Central memory CD8-positive, alpha-beta T cell (primary cell): ENCODE measurements around the gene SPON2.

Experiments used
- ATAC-seq: fragments of 150-1000 bp; cut with Tn5 transposase; replicated peaks from 2 replicates; pipeline ENCODE4 v1.10.0; 2022; ENCODE audit warnings: mild to moderate bottlenecking, moderate FRiP score, moderate number of reproducible peaks; ENCODE audit not compliant: poor library complexity, severe bottlenecking; ENCODE audit errors: extremely low read depth
- DNase-seq, 2 donors: peaks; one replicate each; pipeline ENCODE4 v3.0.0; 2021; ENCODE audit warnings: low spot score in 2 of 2
- H3K27ac Mint-ChIP-seq: one replicate; pipeline ENCODE4 v1.8.0; 2022; ENCODE audit warnings: low read depth, mild to moderate bottlenecking, moderate library complexity, mixed read lengths
- H3K27me3 Mint-ChIP-seq: one replicate; pipeline ENCODE4 v1.8.0; 2022; ENCODE audit warnings: mixed read lengths
- H3K36me3 Mint-ChIP-seq: one replicate; pipeline ENCODE4 v1.8.0; 2022; ENCODE audit warnings: mild to moderate bottlenecking, moderate library complexity, mixed read lengths; ENCODE audit not compliant: insufficient read depth
- H3K4me1 Mint-ChIP-seq: one replicate; pipeline ENCODE4 v1.8.0; 2022; ENCODE audit warnings: mixed read lengths
- H3K4me3 Mint-ChIP-seq: one replicate; pipeline ENCODE4 v1.8.0; 2022; ENCODE audit warnings: mild to moderate bottlenecking, moderate library complexity, mixed read lengths
- H3K9me3 Mint-ChIP-seq: one replicate; pipeline ENCODE4 v1.8.0; 2022; ENCODE audit warnings: mixed read lengths

Gene SPON2

DNA sequence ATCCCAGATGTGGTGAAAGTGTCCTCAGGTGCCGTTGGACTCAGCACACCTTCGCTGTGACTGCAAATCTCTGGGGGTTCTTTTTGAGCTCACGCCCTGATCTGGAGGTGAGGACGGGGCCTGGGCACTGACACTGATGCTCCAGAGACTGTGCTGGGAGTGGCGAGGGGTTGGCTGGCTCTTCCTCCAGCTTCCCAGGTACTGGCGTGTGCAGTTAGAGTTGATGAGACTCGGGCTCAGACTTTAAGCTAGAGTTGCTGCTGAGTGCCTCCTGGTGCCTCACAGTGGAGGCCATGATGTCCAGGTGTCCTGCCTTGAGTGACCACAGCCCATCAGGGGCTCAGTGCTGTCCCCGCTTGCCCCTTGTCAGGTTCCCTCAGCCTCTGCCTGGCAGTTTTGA, 16.3 kb downstream of the SPON2 start:
- DNase-seq (no peak), ATAC-seq (no peak)
- Mint-ChIP-seq H3K4me1 (no peaks in the 10 kb centered on the region), H3K27me3 (peaks cover 30% of the 10 kb centered on the region), H3K27ac (no peak overlapping the region), H3K36me3 (peaks cover 5% of the 10 kb centered on the region), H3K9me3 (no peaks in the 10 kb centered on the region), H3K4me3 (no peak overlapping the region)

DNA sequence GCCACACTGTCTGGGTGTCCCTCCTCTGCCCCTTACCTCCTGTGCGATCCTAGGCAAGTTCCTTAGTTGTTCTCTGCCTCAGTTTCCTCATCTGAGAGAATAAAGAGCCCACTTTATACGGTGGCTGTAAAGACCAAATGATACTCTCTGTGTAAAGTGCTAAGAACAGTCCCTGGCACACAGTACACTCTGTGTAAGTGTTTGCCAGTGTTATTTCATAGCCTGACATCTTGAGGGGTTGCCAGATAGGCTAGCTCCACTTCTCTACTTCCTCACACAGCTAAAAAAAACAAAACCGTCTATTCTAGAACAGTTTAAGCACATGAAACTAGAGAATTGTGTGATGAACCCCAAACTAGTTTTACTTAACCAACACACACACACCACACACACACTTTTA, 17.1 kb downstream of the SPON2 start:
- ATAC-seq (no peak), DNase-seq (no peak)
- Mint-ChIP-seq H3K27me3 (peaks cover 30% of the 10 kb centered on the region), H3K9me3 (no peaks in the 10 kb centered on the region), H3K27ac (no peak overlapping the region), H3K36me3 (peaks cover 5% of the 10 kb centered on the region), H3K4me1 (no peaks in the 10 kb centered on the region), H3K4me3 (no peak overlapping the region)

DNA sequence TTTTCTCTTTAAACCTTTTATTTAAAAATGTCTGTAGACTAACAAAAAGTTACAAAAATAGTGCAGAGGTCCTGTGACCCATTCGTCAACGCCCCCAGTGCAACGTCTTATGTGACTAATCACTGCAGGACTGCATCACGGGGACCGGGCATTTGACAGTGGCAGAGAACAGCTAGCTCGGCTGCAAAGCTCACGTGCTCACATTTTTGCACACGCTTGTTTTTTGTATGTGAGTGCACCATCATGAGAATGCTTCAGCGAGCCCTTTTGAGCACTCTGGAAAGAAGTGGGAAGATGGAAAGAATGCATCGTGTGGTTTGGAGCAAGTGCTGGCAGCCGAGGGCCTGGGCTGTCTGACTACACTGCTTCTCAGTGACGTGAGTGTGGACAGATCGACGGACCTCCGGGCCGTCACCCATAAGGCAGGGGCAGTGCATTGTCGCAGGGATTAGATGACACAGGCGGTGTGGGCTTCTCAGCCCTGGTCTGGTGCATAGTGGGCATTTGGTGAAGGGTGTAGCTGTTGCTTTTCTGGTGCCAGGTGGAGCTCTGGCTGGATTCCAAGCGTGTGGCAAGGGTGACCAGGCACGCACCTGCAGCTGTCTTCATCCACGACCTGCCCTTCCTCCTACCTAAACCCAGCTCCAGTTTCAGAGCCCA, 17.7 kb downstream of the SPON2 start:
- H3K36me3 Mint-ChIP-seq, result peaks cover 6% of the 10 kb centered on the region
- H3K4me1 Mint-ChIP-seq, result no peaks in the 10 kb centered on the region
- DNase-seq (no peak), ATAC-seq (no peak)
- no peak overlapping the region for H3K4me3 Mint-ChIP-seq
- H3K27ac Mint-ChIP-seq, result no peak overlapping the region
- peaks cover 30% of the 10 kb centered on the region for H3K27me3 Mint-ChIP-seq
- no peaks in the 10 kb centered on the region for H3K9me3 Mint-ChIP-seq

DNA sequence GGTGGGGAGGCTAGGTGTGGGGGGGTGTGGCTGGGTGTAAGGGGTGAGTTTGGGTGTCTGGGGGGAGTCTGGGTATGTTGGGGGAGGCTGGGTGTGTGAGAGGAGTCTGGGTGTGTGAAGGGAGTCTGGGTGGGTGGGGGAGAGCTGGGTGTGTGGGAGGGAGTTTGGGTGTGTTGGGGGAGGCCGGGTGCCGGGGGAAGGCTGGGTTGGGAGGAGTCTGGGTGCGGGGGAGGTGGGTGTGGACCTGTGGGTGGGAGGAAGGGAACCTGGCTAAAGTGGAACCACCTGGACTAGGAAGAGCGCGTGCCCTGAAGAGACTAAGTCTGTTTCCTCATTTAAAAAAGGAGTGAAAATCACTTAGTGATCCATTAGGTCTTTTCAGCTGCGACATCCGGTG, 18.3 kb downstream of the SPON2 start:
- DNase-seq, result no peak
- Mint-ChIP-seq H3K4me3 (no peak overlapping the region), H3K9me3 (no peaks in the 10 kb centered on the region), H3K27me3 (peaks cover 30% of the 10 kb centered on the region), H3K4me1 (no peaks in the 10 kb centered on the region), H3K36me3 (peaks cover 7% of the 10 kb centered on the region), H3K27ac (no peak overlapping the region)
- no peak for ATAC-seq

DNA sequence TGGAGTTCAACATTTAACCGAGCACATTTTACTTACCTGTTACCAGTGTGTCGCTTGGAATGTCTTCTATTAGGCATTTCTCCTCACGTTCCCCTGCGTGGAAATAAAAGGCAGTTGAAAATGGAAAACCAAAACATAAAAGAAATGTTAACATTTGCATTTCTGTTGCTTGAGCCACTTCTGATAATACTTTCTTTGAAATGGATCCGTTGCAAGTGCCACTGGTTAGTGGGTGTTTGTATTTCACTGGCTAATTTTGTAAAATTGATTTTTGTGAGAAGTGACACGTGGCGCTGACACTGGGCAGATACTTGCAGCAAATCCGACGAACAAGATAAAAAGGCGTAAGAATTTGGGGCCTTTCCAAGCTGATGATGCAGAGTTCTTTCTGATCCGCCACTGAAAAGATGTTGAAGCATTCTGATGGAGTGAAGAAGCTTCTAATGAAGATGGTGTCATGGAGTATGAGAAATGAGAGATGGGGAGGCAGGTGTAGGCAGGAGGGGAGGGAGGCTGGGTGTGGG, 18.8 kb downstream of the SPON2 start:
- H3K27ac Mint-ChIP-seq, result no peak overlapping the region
- no peak for ATAC-seq
- H3K4me3 Mint-ChIP-seq, result no peak overlapping the region
- peaks cover 30% of the 10 kb centered on the region for H3K27me3 Mint-ChIP-seq
- H3K4me1 Mint-ChIP-seq, result no peaks in the 10 kb centered on the region
- H3K9me3 Mint-ChIP-seq, result no peaks in the 10 kb centered on the region
- DNase-seq, result no peak
- H3K36me3 Mint-ChIP-seq, result peaks cover 7% of the 10 kb centered on the region

DNA sequence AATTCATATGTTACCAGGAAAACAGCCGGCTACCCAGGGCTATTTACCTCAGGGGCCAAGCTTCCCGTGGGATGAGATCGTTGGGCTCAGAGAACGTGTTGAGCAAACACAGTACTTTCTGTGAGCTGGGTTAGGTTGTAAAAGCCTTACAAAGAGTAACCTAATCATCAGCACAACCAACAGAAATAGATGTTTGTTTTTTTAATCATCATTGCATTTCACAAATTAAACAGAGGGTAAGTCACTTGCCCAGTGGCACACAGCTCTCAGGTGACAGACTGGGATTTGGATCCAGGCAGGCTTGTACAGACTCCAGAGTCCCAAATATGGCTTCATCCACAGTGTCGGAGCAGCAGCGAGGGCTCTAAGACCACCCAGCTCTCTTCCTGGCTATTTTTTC, 20.1 kb downstream of the SPON2 start:
- ATAC-seq (no peak), DNase-seq (no peak)
- Mint-ChIP-seq H3K27ac (no peak overlapping the region), H3K27me3 (peaks cover 30% of the 10 kb centered on the region), H3K4me3 (no peak overlapping the region), H3K36me3 (peaks cover 4% of the 10 kb centered on the region), H3K4me1 (no peaks in the 10 kb centered on the region), H3K9me3 (no peaks in the 10 kb centered on the region)

DNA sequence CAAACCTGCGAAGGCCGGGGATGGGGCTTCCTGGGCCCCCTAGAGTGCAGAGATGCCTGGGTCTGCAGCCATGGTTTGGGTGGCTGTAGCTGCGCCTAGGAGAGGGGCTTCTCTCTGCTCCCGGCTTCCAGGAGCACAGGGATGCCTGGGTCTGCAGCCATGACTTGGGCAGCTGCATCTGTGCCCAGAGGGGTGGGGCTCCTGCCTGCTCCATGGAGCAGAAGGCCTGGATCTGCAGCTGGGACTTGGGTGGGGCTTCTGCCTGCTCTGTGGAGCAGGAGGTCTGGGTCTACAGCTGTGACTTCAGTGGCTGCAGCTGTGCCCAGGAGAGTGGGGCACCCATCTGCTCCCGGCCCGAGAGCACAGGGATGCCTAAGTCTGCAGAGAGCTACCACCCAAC, 20.8 kb downstream of the SPON2 start:
- no peak overlapping the region for H3K27ac Mint-ChIP-seq
- no peak for ATAC-seq
- H3K36me3 Mint-ChIP-seq, result peaks cover 4% of the 10 kb centered on the region
- no peaks in the 10 kb centered on the region for H3K4me1 Mint-ChIP-seq
- H3K9me3 Mint-ChIP-seq, result no peaks in the 10 kb centered on the region
- DNase-seq, result no peak
- no peak overlapping the region for H3K4me3 Mint-ChIP-seq
- H3K27me3 Mint-ChIP-seq, result peaks cover 30% of the 10 kb centered on the region

DNA sequence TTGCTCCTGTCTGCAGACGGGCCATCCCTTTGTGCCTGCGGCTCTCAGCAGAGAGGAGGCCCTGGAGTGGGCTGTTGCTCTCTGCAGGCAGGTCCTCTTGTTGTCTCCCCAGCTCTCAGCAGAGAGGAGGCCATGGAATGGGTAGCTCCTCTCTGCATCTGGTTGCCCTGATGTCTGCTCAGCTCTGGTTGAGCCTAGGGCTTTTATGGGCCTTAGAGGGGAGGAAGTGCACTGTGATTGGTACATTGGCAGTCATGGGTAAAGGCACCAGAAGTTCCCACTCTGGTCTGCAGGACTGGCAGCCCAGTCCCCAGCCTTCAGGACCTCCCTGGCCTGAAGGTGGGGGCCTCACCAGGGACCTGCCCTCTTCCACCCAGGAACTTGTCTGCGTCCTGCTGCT, 21.5 kb downstream of the SPON2 start:
- H3K36me3 Mint-ChIP-seq, result peaks cover 4% of the 10 kb centered on the region
- no peak overlapping the region for H3K27ac Mint-ChIP-seq
- no peak overlapping the region for H3K4me3 Mint-ChIP-seq
- no peaks in the 10 kb centered on the region for H3K4me1 Mint-ChIP-seq
- H3K27me3 Mint-ChIP-seq, result peaks cover 30% of the 10 kb centered on the region
- DNase-seq (no peak), ATAC-seq (no peak)
- no peaks in the 10 kb centered on the region for H3K9me3 Mint-ChIP-seq

DNA sequence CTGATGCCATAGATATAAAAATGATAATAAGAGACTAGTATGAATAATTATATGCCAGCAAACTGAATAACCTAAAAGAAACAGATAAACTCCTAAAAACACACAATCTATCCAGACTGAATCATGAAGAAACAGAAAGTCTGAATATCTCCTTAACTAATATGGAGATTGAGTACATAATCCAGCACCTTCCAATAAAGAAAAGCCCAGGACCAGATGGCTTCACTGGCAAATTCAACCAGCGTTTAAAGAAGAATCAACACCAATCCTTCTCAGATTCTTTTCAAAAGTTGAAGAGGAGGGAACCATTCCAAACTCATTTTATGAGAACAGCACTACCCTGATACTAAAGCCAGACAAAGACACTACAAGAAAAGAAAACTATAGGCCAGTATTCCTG, 32.5 kb downstream of the SPON2 start:
- no peak overlapping the region for H3K4me3 Mint-ChIP-seq
- no peak for ATAC-seq
- H3K27ac Mint-ChIP-seq, result no peak overlapping the region
- peaks cover 12% of the 10 kb centered on the region for H3K4me1 Mint-ChIP-seq
- DNase-seq, result no peak
- H3K36me3 Mint-ChIP-seq, result no peaks in the 10 kb centered on the region
- H3K9me3 Mint-ChIP-seq, result no peaks in the 10 kb centered on the region
- peaks cover 21% of the 10 kb centered on the region for H3K27me3 Mint-ChIP-seq

DNA sequence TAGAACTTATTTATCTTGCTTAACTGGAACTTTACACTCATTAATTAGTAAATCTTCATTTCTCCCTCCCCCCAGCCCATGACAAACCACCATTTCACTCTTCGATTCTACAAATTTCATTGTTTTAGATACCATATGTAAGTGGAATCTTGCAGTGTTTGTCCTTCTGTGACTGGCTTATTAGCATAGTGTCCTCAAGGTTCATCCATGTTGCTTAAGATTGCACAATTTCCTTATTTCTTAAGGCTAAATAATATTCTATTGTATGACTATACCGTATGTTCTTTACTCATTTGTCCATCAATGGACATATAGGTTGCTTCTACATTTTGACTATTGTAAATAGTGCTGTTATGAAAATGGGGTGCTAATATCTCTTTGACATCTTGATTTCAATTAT, 34.5 kb downstream of the SPON2 start:
- Mint-ChIP-seq H3K4me3 (peak overlapping the region; percentile 73), H3K4me1 (peaks cover 12% of the 10 kb centered on the region), H3K27ac (peak overlapping the region; percentile 71), H3K9me3 (no peaks in the 10 kb centered on the region), H3K27me3 (peaks cover 9% of the 10 kb centered on the region), H3K36me3 (no peaks in the 10 kb centered on the region)
- ATAC-seq, result no peak
- DNase-seq, result no peak

DNA sequence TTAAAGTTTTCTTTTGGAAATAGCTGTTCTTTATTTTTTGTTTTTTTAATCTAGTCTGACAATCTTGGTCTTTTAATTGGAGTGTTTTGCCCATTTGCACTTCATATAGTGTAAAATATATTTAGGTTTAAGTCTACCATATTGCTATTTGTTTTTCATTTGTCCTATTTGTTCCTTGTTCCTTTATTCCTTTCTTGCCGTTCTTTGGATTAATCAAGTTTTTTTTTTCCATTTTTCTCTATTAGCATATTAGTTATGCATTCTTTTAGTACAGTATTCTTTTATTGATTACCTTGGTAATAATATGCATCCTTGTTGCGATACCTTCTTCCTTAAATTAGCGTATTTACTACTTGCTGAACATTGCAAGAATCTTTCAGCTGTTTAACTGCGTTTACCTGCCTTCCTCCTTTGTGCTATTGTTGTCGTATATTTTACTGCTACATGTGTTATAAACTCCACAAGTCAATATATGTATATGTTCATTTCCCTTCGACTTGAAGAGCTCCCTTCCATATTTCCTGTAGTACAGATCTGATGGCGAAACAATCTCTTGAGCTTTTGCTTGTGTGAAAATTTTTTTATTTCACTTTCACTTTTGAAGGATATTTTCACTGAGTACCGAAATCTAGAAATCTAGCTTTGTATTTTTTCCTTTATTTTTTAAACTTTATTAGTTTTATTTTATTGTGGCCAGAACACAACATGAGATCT, 35.2 kb downstream of the SPON2 start:
- H3K4me1 Mint-ChIP-seq, result peaks cover 12% of the 10 kb centered on the region
- ATAC-seq, result peak; percentile 19
- H3K4me3 Mint-ChIP-seq, result peak overlapping the region; percentile 73
- DNase-seq, result no peak
- H3K27ac Mint-ChIP-seq, result peak overlapping the region; percentile 71
- no peaks in the 10 kb centered on the region for H3K36me3 Mint-ChIP-seq
- H3K9me3 Mint-ChIP-seq, result no peaks in the 10 kb centered on the region
- H3K27me3 Mint-ChIP-seq, result peaks cover 3% of the 10 kb centered on the region

DNA sequence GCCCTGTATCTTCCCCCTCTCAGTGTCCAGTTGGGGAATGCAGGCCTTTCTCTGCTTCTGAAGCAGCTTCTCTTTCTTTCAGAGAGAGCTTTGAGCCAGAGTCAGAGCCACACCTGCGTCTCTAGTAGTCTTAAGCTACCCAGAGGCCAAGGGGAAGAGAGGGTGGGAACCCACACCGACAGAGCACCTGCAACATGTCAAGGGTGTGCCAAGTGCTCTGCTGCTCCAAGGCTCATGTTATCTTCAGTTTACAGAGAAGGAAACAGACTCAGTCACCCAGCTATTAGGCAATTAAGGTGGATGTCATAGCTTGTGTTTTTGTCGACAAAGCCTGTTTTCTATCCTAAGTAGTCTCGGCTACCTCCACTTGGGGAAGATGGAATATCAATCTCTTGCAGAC, 36.3 kb downstream of the SPON2 start:
- DNase-seq, result no peak
- ATAC-seq, result no peak
- Mint-ChIP-seq H3K9me3 (no peaks in the 10 kb centered on the region), H3K27ac (no peak overlapping the region), H3K27me3 (no peaks in the 10 kb centered on the region), H3K4me3 (peak overlapping the region; percentile 16), H3K4me1 (peaks cover 12% of the 10 kb centered on the region), H3K36me3 (no peaks in the 10 kb centered on the region)

DNA sequence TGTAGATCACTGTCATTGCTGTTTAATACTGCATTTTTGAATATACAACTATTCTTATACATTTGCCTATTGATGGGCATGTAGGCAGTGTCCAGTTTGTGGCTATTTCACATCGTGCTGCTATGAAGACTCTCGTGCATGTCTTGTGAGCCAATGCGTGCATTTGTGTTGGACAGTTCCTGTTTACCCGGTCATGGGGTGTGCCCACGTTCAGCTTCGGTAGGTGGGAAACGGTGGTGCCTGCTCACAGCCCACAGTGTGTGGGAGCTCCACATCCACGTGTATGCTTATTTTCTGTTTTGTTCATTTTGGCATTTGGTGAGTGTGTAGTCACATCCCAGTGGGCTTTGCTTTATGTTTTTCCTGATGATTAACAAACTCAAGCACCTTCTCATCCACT, 39.4 kb downstream of the SPON2 start:
- H3K27ac Mint-ChIP-seq, result no peak overlapping the region
- no peak for ATAC-seq

More for the DNA sequence above, 39.4 kb downstream of the SPON2 start:
- Mint-ChIP-seq H3K4me1 (peaks cover 17% of the 10 kb centered on the region), H3K4me3 (no peak overlapping the region), H3K36me3 (no peaks in the 10 kb centered on the region), H3K9me3 (no peaks in the 10 kb centered on the region), H3K27me3 (peaks cover 17% of the 10 kb centered on the region)
- no peak for DNase-seq
